Activated naive CD4-positive, alpha-beta T cell treated with anti-CD3 and anti-CD28 coated beads, Interleukin-2, amount 50 U/mL, for 72 hours (primary cell): Measurements from ENCODE around the gene PICALM. TPM values are rescaled to one million over a fixed set of nuclear protein-coding genes. Genes with fewer than 3 reads are reported as not detected.
"Not testable (repeated sequence)": the region's sequence is repeated elsewhere in the genome, so short reads cannot be mapped to it uniquely, and the experiment has no call there.

Experiments used
- ATAC-seq, 2 donors: fragments of 150-1000 bp; cut with Tn5 transposase; 2 replicates each; pipeline ENCODE4 v1.10.0; 2021; ENCODE audit warnings: mild to moderate bottlenecking in 2 of 2, moderate library complexity in 2 of 2
- DNase-seq, 2 donors: peaks; one replicate each; pipeline ENCODE4 v3.0.0; 2021 to 2022; ENCODE audit warnings: low spot score in 2 of 2
- H3K27ac Mint-ChIP-seq, 2 donors: one replicate each; pipeline ENCODE4 v1.8.0; 2022; ENCODE audit warnings: mild to moderate bottlenecking in 2 of 2, mixed read lengths in 2 of 2
- H3K36me3 Mint-ChIP-seq, 2 donors: one replicate each; pipeline ENCODE4 v1.8.0; 2022; ENCODE audit warnings: mixed read lengths in 2 of 2
- H3K9me3 Mint-ChIP-seq, 2 donors: one replicate each; pipeline ENCODE4 v1.8.0; 2022; ENCODE audit warnings: mixed read lengths in 2 of 2
- total RNA-seq, 2 donors: library from RNA; stranded (reverse); gene quantifications; one replicate each; pipeline ENCODE4 v1.2.3, GENCODE V29; 2022

Gene PICALM
- 10 to 100 TPM; 65.4 to 82.1 TPM for total RNA-seq

GRCh38 chr11:86068951-86069407 is at the start of gene PICALM:
PICALM (minus strand) TSS chr11:86069084; CDS start chr11:86068780, 304 bp downstream.
- ATAC-seq, result peak; percentile 88 to 92
- Mint-ChIP-seq H3K36me3 (peaks cover 24 to 28% of the 10 kb centered on the region in 2 donors), H3K9me3 (peaks cover 0 to 4% of the 10 kb centered on the region in 2 donors), H3K27ac (peak within 1 kb of the TSS; percentile 96 to 97)
- peak; percentile 95 to 97 for DNase-seq

- DNase-seq (no peak), ATAC-seq (no peak)
- Mint-ChIP-seq H3K9me3 (peaks cover 0 to 5% of the 10 kb centered on the region in 2 donors), H3K27ac (no peak overlapping the region), H3K36me3 (no peaks in the 10 kb centered on the region)
These were observed 49.4 kb upstream of the PICALM start for GRCh38 chr11:86118253-86118652.

- no peaks in the 10 kb centered on the region for H3K36me3 Mint-ChIP-seq
- DNase-seq (no peak), ATAC-seq (no peak)
- H3K27ac Mint-ChIP-seq, result no peak overlapping the region
- H3K9me3 Mint-ChIP-seq, result peaks cover 0 to 3% of the 10 kb centered on the region in 2 donors
These were observed 48.8 kb upstream of the PICALM start for GRCh38 chr11:86117712-86118063.

- no peaks in the 10 kb centered on the region for H3K9me3 Mint-ChIP-seq
- DNase-seq (no peak), ATAC-seq (no peak)
- H3K27ac Mint-ChIP-seq, result no peak overlapping the region
- H3K36me3 Mint-ChIP-seq, result no peaks in the 10 kb centered on the region
These were observed 48.3 kb upstream of the PICALM start for GRCh38 chr11:86117001-86117711.

- H3K27ac Mint-ChIP-seq, result peak overlapping the region; percentile 15 to 59
- DNase-seq (peak in 1 of 2 donors; percentile 30), ATAC-seq (peak; percentile 97 to 99)
- H3K36me3 Mint-ChIP-seq, result no peaks in the 10 kb centered on the region
- no peaks in the 10 kb centered on the region for H3K9me3 Mint-ChIP-seq
These were observed 47.5 kb upstream of the PICALM start for GRCh38 chr11:86116386-86116726.

- H3K27ac Mint-ChIP-seq, result peak overlapping the region; percentile 15 to 59
- DNase-seq (no peak), ATAC-seq (peak; percentile 55 to 68)
- no peaks in the 10 kb centered on the region for H3K9me3 Mint-ChIP-seq
- H3K36me3 Mint-ChIP-seq, result no peaks in the 10 kb centered on the region
These were observed 46.9 kb upstream of the PICALM start for GRCh38 chr11:86115542-86116385.

GRCh38 chr11:86108890-86109638 is 40.2 kb upstream of the PICALM start:
- no peak for DNase-seq
- peak overlapping the region in 1 of 2 donors; percentile 65 for H3K27ac Mint-ChIP-seq

GRCh38 chr11:86108191-86108590 is 39.3 kb upstream of the PICALM start:
- DNase-seq (no peak), ATAC-seq (no peak)
- H3K9me3 Mint-ChIP-seq, result peaks cover 0 to 4% of the 10 kb centered on the region in 2 donors
- no peak overlapping the region for H3K27ac Mint-ChIP-seq
- H3K36me3 Mint-ChIP-seq, result no peaks in the 10 kb centered on the region

More at GRCh38 chr11:86108890-86109638, 40.2 kb upstream of the PICALM start:
- Mint-ChIP-seq H3K9me3 (peaks cover 0 to 4% of the 10 kb centered on the region in 2 donors), H3K36me3 (no peaks in the 10 kb centered on the region)
- ATAC-seq, result no peak

GRCh38 chr11:86106916-86107315 is 38.0 kb upstream of the PICALM start:
- DNase-seq (no peak), ATAC-seq (no peak)
- H3K27ac Mint-ChIP-seq, result no peak overlapping the region
- no peaks in the 10 kb centered on the region for H3K36me3 Mint-ChIP-seq
- H3K9me3 Mint-ChIP-seq, result peaks cover 0 to 4% of the 10 kb centered on the region in 2 donors

- H3K9me3 Mint-ChIP-seq, ATAC-seq, DNase-seq, H3K36me3 Mint-ChIP-seq, H3K27ac Mint-ChIP-seq: not testable (repeated sequence)
These were observed 37.1 kb upstream of the PICALM start for GRCh38 chr11:86106031-86106430.

GRCh38 chr11:86105601-86106000 is 36.7 kb upstream of the PICALM start:
- not testable (repeated sequence) for H3K27ac Mint-ChIP-seq, ATAC-seq, H3K36me3 Mint-ChIP-seq, H3K9me3 Mint-ChIP-seq, DNase-seq

- no peaks in the 10 kb centered on the region for H3K36me3 Mint-ChIP-seq
These were observed 34.9 kb upstream of the PICALM start for GRCh38 chr11:86103808-86104207.

GRCh38 chr11:86101941-86102407 is 33.1 kb upstream of the PICALM start:
- Mint-ChIP-seq H3K9me3 (peaks cover 0 to 5% of the 10 kb centered on the region in 2 donors), H3K27ac (no peak overlapping the region), H3K36me3 (peaks cover 0 to 5% of the 10 kb centered on the region in 2 donors)
- DNase-seq (no peak), ATAC-seq (no peak)

More at GRCh38 chr11:86103808-86104207, 34.9 kb upstream of the PICALM start:
- no peak for DNase-seq
- Mint-ChIP-seq H3K27ac (no peak overlapping the region), H3K9me3 (no peaks in the 10 kb centered on the region)
- no peak for ATAC-seq

GRCh38 chr11:86101493-86101892 is 32.6 kb upstream of the PICALM start:
- peaks cover 0 to 5% of the 10 kb centered on the region in 2 donors for H3K36me3 Mint-ChIP-seq
- H3K9me3 Mint-ChIP-seq, result peaks cover 0 to 5% of the 10 kb centered on the region in 2 donors
- no peak for ATAC-seq
- no peak overlapping the region for H3K27ac Mint-ChIP-seq
- no peak for DNase-seq

GRCh38 chr11:86099874-86100273 is 31.0 kb upstream of the PICALM start:
- no peak overlapping the region for H3K27ac Mint-ChIP-seq
- DNase-seq, result no peak

GRCh38 chr11:86097980-86098379 is 29.1 kb upstream of the PICALM start:
- DNase-seq, result no peak
- H3K36me3 Mint-ChIP-seq, result peaks cover 0 to 5% of the 10 kb centered on the region in 2 donors
- H3K27ac Mint-ChIP-seq, result no peak overlapping the region
- no peak for ATAC-seq
- H3K9me3 Mint-ChIP-seq, result peaks cover 0 to 5% of the 10 kb centered on the region in 2 donors

More at GRCh38 chr11:86099874-86100273, 31.0 kb upstream of the PICALM start:
- Mint-ChIP-seq H3K36me3 (peaks cover 0 to 5% of the 10 kb centered on the region in 2 donors), H3K9me3 (peaks cover 0 to 5% of the 10 kb centered on the region in 2 donors)
- no peak for ATAC-seq
